HG02840 (cell line): ENCODE measurements around the gene MIA.
"Not testable (repeated sequence)": the region's sequence is repeated elsewhere in the genome, so short reads cannot be mapped to it uniquely, and the experiment has no call there.

ENCODE experiments used
- ATAC-seq: cut with Tn5 transposase; IDR thresholded peaks from one replicate; pipeline ENCODE4 v1.9.1; 2021; ENCODE audit warnings: mild to moderate bottlenecking, moderate library complexity, moderate number of reproducible peaks; ENCODE audit not compliant: unreplicated experiment, low FRiP score

MIA gene

DNA sequence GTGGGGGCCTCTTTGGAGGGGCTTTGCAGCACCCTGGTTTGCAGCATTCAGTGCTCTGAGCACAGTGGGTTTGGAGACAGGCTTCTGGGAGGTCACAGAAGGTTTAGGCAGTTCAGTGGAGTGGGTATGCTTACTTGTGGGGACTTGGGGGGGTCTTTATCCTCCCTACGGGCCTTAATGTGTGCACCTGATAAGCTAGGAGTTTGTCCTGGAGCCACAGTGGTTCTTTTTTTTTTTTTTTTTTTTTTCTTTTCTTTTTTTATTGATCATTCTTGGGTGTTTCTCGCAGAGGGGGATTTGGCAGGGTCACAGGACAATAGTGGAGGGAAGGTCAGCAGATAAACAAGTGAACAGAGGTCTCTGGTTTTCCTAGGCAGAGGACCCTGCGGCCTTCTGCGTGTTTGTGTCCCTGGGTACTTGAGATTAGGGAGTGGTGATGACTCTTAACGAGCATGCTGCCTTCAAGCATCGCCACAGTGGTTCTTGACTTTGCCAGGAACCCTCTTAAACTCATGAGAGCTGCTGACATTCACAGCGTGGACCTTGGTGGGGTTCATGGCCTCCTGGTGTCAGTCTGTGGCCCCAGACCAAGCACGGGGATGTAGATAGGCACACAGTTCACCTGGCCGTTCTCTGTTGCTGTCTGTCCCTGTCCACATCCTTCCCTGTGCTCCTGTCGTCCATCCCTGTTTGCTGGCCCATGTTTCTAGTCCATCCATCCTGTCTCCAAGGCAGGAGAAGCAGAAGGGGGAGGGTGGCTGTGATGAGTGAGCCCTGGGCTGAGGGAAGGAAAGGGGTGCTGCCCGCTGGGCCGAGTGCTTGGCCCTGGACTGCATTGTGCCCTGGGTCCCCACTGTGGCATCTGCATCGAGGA lies 26.3 kb downstream of the MIA start:
- no peak for ATAC-seq

DNA sequence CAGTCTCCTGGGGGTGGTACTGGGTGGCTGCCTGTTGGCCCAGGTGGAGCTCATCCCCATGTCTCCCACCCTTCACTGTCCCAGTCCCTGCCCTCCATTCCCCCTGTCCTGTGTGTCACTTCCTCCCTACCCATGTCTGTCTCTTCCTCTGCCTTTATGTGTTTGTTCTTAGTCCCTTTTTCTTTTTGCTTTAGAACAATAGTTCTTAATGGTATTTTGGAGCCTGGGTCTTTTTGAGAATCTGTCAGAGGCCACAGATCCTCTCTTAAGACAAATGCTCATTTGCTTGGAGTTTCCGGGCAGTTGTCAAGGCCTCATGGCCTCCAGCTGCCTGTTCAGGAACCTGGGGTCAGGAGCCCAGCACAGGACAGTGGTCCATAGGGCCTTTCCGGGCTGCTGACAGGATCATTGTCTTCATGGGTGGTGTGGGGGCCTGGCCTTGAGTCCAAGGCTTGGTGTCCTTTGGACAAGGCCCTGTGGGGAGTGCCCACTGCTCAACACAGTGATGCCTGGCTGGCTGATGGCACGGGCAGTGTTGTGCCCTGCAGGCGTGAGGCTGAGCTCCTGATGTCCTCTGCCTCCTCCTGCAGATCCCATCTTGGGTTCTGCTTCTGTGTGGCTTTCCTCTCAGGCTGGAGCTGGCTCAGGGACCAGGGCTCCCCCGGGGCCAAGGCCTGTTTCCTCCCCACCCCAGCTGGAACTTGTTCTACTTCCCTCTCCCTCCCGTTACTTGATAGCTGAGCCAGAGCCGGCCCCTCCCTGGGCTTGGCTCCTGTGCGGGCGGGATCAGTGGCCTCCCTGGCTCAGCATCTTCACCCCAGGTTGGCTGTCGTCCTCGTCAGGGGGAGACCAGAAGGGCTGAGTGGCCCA lies 27.2 kb downstream of the MIA start:
- no peak for ATAC-seq

DNA sequence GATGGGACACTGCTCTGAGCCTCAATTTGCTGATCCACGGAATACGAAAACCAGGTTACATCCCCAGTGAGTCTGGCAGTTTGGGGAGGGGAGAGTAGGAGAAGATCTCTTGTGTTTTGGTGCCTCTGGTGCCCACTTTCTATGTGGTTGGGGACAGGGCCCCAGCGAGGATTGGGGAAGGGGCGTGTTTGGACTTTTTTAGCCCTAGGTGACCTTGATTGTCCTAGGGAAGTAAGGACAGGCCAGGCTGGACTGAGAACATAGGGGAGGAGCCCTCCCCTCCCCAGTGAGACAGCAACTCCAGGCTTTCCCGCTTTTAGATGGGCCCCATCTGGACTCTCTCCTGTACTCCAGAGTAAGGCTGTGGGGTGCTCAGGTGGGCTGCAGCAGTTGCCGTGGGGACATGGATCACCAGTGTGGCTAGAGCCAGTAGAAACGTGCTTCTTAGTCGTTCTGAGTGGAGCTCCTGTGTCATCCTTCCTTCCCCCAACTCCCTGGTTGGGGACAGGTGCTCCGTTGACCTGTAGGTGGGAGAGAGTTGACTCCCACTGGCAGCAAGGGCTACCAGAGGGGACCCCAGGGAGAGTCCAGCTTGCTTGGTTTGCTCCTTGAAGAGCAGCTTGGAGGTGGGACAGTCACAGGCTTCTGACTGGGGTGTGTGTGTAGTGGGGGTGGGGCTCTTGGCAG lies 28.0 kb downstream of the MIA start:
- no peak for ATAC-seq

DNA sequence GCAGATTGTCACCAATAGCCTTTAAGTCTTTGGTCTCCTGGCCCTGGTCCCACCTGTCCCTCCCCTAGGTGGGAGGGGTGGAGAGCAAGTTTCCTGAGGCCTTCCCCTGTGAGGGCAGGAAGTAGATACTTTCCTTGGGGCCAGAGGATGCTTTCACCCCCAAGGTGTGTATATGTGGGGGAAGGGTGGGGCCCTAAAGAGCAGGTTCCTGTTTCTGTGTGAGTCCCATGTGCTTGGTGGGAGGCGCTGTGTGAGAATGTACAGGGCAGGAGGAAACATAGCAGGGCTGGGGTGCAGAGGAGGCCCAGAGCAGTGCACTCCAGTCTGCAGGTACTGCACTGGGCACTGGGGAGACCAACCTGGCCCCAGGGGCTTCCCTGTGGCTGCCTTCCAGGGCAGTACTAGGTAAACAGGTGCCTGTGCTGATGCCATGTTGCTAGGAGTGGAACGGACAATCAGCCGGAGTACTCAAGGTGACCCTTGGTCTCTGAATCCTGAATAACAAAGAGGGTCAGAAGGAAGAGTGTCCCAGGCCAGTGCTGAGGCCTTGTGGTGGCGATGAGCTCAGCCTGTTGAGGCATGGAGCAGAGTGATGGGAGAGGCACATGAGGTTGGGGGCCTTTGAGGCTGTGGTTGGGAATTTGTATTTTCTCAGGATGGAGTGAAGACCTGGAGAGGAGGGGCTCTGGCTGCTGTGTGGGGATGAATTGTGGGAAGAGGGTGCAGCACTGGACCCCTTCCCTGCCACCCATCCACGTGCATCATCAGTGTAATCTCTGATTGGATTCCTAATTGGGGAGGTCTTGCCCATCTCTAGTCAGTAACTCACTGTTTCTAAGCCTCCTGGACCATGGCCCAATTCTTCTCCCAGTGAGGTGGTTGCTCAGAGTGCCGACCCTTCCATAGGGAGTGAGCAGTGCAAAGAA lies 28.8 kb downstream of the MIA start:
- no peak for ATAC-seq

GRCh38 chr19:40804783-40805242 lies 29.5 kb downstream of the MIA start:
- ATAC-seq: no peak

DNA sequence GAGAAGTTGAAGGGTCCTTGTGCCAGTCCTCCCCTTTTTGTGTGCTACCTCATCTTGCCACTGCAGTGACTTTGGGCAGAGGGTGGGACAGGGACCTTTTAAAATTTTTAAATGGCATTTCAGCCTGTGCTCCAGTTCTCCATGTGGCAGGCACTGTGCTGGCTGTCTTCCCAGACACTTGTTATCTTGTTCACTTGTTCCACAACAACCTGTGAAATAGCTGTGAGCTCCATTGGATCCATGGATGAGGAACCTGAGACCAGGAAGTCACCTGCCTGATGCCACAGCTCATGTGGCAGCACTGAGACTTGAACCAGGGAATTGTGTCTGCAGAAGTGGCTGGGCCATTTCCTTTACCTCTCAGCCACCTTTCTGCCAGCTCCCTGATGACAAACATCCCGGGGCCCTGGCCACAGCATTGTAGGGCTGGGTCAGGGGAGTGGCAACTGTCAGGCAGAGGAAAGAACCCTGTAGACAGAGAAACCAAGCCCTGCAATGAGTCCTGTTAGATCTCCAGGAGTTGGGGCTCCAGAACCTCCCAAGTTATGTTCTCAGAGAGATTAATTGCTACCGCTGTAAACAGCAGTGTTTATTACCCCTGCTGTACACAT lies 30.0 kb downstream of the MIA start:
- ATAC-seq: no peak

- ATAC-seq: no peak
Measured at GRCh38 chr19:40806423-40807146, 31.3 kb downstream of the MIA start.

DNA sequence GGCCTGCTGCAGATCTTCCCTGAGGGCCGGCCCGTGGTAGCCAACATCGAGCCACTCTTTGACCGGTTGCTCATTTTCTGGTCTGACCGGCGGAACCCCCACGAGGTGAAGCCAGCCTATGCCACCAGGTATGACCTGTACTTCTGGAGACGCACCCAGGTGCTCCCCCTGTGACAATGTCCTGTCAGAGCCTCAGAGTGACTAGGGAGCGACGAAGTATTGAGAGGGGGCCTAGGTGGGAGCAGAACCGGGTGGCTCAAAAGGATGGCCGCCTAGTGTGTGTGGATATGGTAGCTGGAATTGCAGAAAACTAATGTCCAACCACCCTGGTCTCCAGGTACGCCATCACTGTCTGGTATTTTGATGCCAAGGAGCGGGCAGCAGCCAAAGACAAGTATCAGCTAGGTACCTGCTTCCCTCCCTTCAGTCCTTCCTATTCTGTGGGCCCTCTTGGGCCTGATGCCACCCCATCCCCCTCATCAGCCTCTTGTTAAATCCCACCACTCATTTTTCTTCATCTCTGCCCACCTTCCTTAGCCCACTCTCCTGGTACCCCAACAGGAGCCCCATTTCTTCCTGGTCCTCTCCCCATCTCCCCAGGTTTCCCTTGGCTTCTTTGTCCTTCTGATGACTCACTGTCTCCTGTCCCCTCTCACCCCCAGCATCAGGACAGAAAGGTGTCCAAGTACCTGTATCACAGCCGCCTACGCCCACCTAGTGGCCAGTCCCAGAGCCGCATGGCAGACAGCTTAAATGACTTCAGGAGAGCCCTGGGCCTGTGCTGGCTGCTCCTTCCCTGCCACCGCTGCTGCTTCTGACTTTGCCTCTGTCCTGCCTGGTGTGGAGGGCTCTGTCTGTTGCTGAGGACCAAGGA lies 32.1 kb downstream of the MIA start:
- ATAC-seq: no peak

DNA sequence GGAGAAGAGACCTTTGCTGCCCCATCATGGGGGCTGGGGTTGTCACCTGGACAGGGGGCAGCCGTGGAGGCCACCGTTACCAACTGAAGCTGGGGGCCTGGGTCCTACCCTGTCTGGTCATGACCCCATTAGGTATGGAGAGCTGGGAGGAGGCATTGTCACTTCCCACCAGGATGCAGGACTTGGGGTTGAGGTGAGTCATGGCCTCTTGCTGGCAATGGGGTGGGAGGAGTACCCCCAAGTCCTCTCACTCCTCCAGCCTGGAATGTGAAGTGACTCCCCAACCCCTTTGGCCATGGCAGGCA lies 32.7 kb downstream of the MIA start:
- no peak for ATAC-seq

DNA sequence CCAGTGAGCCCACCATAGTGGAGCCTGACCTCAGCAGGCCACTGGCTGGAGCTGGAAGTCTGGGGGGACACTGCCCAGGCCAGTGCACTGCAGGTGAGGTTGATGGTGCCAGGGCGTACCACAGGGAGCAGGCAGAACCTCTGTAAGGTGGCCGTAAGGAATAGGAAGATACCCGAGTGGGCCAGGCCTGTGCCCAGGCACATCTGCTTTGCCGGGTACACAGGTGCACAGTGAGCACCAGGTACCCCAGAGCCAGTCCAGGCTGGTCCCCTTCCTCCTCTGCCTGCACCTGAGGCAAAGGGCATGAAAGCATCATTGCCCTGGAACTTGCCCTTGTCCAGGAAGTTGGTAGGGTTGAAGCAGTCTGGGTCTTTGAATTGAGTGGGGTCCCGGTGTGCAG lies 33.2 kb downstream of the MIA start:
- ATAC-seq: no peak

DNA sequence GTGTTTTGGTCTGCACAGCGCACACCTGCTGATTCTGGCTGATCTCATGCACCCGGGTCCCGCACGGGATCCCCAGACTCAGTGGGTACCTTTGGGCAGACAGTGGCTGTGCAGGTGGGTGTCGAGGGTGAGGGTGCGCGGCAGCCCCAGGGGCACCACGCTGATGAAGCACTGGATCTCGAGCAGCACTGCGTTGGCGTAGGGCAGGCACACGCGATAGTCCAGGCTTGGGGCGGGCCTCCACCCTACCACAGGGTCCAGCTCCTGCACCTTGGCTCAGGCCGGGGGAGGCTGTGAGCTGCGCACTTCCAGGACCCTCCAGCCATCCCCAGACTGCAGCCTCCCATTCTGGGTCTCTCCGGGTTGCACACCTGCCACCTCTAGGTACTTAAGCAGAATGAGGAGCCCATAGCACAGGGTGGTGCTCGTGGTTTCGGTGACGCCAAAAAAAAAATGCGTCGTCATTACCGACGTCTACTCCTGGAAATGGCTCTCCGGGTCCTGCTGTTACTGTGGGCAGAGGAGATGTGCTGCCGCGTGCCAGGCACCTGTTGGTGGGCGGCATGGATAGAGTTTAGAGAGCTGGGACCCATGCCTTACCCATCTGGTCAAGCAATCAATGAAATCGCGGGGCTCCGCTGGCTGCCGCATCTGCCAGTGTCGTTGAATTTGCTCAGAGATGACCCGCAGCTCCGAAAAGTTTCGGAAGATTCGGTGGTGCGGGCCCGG lies 34.2 kb downstream of the MIA start:
- ATAC-seq: no peak

DNA sequence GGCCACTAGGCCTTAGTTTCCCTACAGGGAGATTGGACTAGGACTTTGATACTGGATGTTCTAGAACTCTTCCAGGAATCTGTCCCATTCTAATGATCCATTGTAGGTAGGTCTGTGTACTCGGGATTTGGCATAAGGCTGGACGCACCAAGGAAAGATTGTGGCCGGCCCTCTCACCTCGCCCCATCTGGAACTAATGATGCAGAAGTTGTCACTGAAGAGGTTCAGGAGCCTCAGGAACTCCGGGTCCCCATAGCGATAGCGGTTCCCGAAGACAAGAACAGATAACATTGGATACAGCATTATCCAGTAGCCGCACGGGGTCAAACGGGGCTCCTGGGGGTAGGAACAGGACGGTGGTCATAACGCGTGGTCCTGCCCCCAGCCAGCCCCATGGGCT lies 34.8 kb downstream of the MIA start:
- ATAC-seq: no peak

GRCh38 chr19:40810649-40811408 lies 35.5 kb downstream of the MIA start:
- ATAC-seq: peak; percentile 66

- no peak for ATAC-seq
Measured at GRCh38 chr19:40811478-40812341, 36.4 kb downstream of the MIA start.

- not testable (repeated sequence) for ATAC-seq
Measured at GRCh38 chr19:40812571-40812970, 37.2 kb downstream of the MIA start.

DNA sequence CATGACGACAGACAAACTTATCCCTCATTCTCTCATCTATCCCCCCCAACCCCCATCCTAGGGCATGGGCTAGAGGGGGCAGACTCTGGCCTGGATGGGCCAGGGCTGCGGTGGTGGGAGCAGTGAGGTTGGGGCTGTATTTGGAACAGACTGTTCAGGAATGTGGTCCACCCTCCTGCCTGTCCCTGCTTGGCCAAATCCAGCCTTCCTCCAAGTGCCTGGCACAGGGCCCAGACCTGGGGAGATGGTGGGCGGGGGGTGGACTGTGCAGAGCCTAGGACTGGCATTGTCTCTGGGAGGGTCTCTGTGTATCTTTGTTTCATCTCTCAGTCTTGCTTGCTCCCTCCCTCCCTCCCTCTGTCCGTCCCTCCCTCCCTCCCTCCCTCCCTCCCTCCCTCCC lies 37.9 kb downstream of the MIA start:
- no peak for ATAC-seq
